GM03348 (cell line): ENCODE data around the gene SPAG5.

Experiments used
- DNase-seq: peaks from one replicate; pipeline ENCODE4 v3.0.0; 2012; ENCODE audit warnings: low spot score

Gene SPAG5

DNA sequence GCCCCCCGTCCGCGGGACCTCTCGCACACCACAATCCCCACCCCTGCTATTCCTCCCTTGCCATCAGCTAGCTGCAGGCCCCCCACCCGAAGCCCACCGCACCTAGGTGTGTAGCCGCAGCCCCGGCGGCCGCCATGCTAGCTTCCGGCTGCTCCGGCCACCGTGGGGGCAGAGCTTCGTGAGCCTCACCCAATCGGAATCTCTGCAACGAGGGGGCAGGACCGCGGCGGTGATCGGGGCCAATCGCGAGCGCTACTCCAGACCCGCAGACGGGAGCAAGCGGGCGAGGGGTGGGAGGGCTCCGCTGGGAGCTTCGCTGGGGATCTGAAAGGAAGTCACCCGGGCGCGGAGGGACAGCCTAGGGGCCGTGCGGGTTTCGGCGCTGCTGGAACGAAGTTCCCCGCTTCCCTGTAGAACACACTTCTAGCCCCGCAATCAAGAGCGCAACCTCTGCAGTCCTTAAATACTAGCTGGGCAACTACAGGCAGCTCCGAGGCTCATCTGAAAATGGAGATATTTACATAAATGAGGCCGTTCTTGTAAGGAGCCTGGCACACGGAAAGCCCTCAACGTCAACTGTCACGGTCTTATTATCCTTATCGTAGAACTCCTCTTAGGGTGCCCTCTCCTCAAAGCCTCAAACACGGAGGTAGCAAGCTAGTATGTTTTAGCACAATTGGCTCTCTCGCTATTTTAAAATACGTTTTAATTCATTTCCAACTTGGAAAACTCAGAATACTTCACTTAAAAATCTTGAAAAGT, 27.3 kb downstream of the SPAG5 start, which contains the start of gene PIGS:
TSS of gene PIGS (minus strand) at position 164 of the 762 bp plus-strand sequence. CDS start at position 136, 28 bp downstream.
- DNase-seq, result peak; percentile 99

GRCh38 chr17:28570716-28571360, 28.0 kb downstream of the SPAG5 start:
- peak; percentile 42 for DNase-seq

- no peak for DNase-seq
Observed at GRCh38 chr17:28569446-28569845, 29.4 kb downstream of the SPAG5 start.

DNA sequence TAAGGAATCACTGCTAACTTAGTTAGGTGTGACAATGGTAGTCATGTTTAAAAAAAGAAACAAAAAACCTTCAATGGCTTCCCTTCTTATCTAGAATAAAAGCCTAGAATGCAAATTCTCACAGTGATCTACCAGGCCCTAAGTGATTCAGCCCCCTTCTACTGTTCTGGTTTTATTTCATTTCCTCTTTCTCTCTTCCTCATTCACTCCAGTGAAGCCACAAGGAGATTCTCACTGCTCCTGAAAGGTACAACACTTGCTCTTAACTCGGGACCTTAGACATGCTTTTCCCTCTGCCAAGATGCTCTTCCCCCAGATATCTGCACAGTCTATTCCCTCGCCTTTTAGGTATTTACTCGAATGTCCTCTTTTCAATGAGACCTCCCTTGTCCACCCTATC, 31.2 kb downstream of the SPAG5 start:
- no peak for DNase-seq

DNA sequence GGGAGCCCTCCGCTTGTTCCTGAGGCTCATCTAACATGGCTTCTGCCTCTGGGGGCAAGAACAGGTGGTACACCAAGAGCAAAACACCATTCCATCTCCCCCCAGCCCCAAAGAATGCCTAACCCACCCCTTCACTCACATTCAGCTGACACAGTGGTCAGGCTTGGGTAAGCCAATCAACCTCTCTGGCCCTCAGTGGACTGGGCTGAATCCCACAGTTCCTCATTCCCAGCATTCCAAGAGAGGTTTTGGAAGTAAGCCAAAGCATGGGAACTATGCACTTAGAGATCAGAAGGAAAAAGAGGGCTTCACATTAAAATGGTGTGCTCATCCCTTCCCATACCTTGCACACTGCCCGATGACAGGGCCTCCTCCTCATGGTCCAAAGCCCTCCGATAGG, 35.4 kb downstream of the SPAG5 start:
- peak; percentile 53 for DNase-seq

GRCh38 chr17:28555022-28555421, 43.8 kb downstream of the SPAG5 start:
- DNase-seq, result no peak

DNA sequence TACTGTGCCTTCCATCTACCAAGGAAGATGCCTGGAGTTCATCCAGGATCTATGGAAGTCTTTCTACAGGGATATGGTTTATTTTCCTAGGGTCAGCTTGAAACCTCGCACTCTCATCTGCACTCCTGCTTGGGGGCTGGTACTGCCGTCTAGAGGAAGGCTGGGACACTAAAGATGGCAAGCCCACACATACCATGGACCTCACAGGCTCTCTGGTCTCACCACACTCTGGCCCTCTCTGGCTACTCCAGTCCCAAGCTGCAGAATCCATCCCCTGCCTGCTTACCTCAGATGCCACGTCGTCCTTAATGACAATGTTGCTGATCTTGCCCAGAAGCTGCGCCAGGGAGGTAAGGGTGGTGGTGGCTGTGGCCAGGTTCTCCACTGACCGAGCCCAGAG, 44.3 kb downstream of the SPAG5 start:
- DNase-seq, result no peak

GRCh38 chr17:28553000-28553505, 45.8 kb downstream of the SPAG5 start:
- no peak for DNase-seq

DNA sequence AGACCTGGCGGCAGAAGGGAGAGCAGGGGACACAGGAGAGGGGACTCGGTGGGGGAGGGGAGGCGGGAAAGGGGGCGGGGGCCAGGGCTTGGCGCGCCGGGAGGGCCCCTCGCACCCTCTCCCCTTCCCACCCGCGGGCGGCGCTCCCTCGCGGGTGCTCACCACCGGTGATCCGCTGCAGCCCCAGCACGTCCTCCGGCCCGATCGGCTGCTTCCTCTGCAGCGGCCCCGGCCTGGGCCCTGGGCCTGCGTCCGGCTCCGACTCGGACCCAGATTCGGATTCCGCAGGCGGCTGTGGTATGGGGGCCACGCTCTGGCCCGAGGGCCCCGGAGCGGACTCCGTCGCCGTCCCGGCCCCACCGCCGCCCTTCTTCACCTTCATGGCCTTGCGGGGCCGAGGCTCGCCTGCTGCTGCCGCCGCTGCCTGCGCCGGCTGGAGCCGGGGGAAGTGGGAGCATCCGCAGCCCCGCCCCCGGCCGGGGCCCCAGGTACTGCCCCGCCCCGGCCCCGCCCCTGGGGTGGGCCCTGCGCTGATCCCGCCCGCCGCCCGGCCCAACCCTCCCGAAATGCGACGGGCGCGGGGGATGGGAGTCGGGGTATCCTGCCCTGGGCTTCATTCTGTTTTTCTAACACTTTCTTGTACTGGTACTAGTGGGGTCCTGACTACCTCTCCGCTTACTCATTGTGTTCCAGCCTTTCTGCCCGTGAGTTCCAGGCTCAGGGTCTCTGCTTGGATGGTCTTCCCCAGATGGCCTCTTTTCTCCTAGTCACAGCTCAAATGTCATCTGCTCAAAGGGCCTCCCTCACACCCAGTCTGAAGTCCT, 46.4 kb downstream of the SPAG5 start, which contains the start of gene UNC119:
TSS of gene UNC119 (minus strand) at position 449 of the 824 bp plus-strand sequence. CDS start at position 382, 67 bp downstream.
- DNase-seq, result peak; percentile 99

DNA sequence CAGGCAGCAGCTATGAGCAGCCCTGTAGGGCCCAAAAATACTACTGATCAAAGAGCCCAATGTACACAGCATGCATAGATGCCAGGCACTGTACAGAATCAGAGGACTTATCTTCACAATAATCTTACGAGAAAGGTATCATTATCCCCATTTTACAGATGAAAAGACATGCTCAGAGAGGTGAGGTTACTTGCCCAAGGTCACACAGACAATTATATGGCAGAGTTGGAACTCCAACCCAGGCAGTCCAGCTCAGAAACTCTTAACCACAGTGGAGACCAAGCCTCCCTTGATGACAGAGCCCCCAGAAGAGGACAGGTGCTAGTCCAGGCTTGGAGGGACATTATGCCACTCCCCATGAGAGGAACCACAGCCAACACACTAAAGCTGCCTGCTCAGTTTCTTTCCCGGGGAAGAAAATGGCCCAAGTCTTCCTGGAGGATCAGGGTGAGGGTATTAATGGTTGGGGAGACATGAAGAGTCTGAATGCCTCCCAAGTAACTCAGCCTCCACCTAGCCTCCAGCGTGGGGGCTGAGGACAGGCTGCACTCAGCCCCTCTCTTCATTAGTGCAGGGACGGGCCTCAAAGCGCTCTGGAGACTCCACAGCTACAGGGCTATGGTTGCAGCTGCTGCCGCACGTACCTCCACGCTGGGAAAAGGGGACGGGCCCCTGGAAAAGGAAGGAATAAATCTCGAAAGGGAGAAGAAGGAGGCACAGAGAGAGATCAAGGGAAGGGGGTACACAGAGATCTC, 47.2 kb downstream of the SPAG5 start:
- peak; percentile 67 for DNase-seq

DNA sequence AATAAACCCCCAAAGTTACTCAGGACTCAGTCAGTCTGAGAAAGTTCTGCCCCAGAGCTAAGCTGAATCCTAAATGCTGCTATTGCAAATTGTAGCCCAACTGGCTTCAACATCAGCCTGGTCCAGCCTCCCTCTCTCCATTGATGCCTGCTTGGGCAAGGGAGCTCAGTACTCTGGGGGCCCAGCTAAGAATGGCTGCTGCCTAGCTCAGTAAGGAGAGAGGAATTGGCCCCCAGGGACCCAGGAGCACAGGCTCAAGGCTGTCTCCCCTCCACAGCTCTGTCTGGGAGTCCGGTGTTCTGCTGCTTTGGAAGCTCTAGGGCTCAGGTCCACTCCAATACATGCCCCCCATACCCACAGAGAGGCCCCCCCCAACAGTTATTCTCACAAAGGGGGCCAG, 48.0 kb downstream of the SPAG5 start:
- DNase-seq, result no peak

DNA sequence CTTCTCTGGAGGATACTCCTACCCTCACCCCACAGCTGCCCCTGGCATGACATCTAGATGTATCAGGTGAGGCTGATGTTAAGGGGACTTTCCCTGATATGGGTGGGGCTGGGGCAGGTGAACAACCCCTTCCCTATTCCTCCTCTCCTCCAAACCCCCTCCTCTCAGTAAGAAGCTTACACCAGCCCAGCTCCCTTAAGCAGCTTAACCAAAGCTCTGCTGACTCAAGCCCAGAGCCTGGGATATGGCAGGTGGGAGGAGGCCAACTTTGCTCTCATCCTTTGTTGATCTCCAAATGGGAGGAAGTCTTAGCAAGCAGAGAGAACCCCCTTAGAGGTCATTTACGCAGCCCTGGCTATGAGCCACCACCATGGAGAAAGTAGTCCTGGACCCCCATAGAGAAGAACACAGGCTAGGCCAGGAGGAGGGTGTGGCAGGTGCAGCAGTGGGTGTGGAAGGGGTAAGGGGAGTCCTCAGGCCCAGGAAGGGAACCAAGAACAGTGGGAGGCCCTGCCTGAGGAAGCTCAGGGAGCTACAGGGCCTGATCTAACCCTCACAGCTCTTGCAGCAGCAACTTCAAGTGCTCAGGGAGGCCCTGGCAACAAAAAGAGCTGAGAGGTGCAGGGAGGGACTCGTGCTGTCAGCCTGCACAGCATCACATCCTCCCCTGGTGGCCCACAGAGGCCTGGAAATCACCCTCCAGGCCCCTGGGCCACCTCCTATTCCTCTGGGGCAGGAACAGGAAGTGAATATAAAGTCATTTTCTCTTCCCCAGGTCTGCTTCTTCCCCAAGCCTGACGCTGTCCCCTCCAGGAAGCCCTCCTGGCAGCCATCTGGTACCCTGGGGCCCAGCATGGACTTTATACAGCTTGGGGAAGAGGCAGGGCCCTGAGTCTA, 49.3 kb downstream of the SPAG5 start:
- no peak for DNase-seq

DNA sequence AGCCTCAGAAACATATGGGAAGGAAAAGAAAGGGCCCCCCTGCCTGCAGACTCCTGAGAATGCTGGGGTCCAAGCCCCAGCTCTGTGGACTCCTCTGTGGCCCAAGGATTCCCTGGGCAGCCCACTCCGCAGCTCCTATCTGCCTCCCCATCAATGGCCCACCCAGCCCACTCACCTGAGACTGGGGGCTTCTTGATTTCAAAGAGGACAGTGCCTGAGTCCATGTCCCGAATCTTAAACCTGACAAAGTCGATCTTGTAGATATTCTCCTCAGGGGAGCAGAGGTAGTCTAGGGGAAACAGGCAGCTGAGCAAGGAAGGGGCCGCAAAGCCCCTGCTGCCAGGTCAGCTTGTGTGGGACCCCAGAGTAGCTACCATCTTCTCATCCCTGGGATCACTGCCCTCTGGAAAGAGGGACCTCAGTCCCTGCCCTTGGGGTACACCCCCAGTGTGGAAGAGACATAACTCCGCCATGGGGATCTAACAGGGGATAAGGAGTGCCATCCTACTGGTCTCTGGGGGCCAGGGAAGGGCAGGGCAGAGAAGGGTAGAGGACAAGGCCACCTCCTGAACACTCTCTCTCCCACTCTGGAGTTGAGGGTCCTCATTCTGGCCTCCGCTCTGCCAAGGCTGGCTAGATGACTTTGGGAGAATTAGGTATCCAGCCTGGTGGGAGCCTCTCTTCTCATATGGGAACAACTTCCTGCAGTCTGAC, 50.3 kb downstream of the SPAG5 start:
- DNase-seq, result no peak

DNA sequence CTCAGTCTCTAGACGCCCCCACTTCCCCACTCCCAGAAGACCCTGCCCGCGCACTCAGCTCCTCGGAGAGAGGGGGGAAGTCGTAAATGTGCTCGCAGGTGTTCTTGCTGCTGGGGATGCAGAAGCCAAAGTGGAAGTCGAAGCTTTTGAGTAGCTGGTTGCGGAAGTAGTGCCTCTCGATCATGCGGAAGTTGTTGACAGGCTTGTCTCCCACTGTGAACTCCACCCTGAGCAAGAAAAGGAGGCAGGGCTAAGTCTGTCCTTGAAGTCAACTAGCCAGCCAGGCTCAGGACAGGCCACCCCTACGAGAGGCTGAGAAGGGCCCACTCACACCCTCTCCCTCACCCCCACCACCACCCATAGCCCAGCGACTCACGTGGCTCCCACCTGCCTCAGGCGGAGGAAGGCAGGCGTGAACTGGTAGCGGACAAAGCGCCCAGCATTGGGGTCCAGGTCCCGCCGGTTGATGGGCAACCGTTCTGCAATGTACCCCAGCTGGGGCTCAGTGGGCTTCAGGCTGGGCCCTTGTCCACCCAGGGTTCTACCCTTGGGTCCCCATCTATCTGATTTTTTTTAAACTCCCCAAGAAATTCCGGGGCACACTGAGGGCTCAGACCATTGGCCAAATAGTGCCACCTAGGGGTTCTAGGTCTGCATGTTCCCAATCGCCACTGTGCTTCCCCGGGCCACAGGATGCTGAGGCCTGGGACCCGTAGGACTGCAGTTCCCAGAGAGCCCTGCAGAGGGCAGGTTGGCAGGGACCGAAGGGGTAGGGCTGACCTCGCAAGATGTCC, 51.0 kb downstream of the SPAG5 start:
- peak; percentile 84 for DNase-seq

DNA sequence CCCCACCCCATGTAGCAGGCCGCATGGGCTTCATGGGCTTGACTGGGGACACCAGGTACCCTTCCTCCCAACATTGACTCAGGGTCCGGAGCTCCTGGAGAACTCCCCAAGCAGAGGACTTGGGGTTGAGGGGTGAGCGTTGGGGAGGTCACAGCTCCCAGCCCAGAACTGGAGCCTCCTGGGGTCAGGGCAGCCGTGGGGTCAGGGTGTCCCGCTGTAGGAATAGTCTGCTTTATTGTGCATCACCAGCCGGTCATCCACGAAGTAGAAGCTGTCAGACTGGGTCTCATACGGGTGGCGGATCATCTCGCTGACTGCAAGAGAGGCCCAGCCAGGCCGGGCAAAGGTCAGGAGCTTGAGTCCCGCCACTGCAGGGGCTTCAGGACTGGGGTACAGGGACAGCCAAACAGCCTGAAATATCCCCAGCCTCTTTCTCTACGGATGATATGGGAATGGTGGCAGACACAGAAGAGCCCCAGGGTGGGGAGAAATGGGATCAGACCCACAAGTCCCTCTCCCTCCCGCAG, 51.7 kb downstream of the SPAG5 start:
- no peak for DNase-seq

GRCh38 chr17:28545787-28546415, 52.9 kb downstream of the SPAG5 start:
- DNase-seq, result no peak

DNA sequence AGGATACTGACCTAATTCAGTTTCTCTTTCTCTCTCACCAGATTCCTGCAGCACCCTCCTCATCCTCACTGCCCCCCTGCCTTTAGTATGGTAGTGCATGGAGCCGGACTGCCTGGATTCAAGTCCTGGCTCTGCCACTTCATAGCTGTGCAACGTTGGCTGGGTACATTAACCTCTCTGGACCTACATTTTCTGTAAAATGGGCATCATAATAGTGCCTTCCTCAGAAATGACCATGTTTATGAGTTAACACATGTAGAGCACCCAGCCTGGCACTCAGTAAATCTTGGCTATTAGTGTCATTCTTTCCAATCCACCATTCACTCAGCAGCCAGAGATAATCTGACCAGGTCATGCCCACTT, 53.7 kb downstream of the SPAG5 start:
- DNase-seq, result no peak

GRCh38 chr17:28544402-28545140, 54.3 kb downstream of the SPAG5 start:
- DNase-seq, result no peak
